Endothelial cell (in vitro differentiated cells): Measurements from ENCODE around the gene LYRM2. TPM values are rescaled to one million over a fixed set of nuclear protein-coding genes. Genes with fewer than 3 reads are reported as not detected.

ENCODE experiments used
- DNase-seq: peaks from one replicate; pipeline ENCODE4 v3.0.0; 2021; ENCODE audit warnings: low spot score
- H3K27ac Mint-ChIP-seq: one replicate; pipeline ENCODE4 v1.8.0; 2021; ENCODE audit warnings: mixed read lengths, inconsistent platforms; ENCODE audit not compliant: unreplicated experiment
- H3K27me3 Mint-ChIP-seq: one replicate; pipeline ENCODE4 v1.8.0; 2021; ENCODE audit warnings: mild to moderate bottlenecking, moderate library complexity, mixed read lengths, inconsistent platforms; ENCODE audit not compliant: unreplicated experiment
- H3K36me3 Mint-ChIP-seq: one replicate; pipeline ENCODE4 v1.8.0; 2021; ENCODE audit warnings: mild to moderate bottlenecking, low read depth, mixed read lengths, inconsistent platforms; ENCODE audit not compliant: unreplicated experiment
- H3K4me1 Mint-ChIP-seq: one replicate; pipeline ENCODE4 v1.8.0; 2021; ENCODE audit warnings: mild to moderate bottlenecking, mixed read lengths, inconsistent platforms; ENCODE audit not compliant: unreplicated experiment
- H3K4me3 Mint-ChIP-seq: one replicate; pipeline ENCODE4 v1.8.0; 2021; ENCODE audit warnings: mild to moderate bottlenecking, mixed read lengths, inconsistent platforms; ENCODE audit not compliant: unreplicated experiment
- H3K9me3 Mint-ChIP-seq: one replicate; pipeline ENCODE4 v1.8.0; 2021; ENCODE audit warnings: mixed read lengths, inconsistent platforms; ENCODE audit not compliant: unreplicated experiment
- total RNA-seq: library from RNA; stranded (reverse); fragmentation: NEBNext Ultra II Directional; extraction: Animal tissue kit (Norgen Biotek cat#: 25700); gene quantifications from one replicate; pipeline ENCODE4 v1.2.1, GENCODE V29; 2021; ENCODE audit not compliant: unreplicated experiment
- TF ChIP-seq, protein P1 (sequence below): fragments of 200-600 bp; sonication (generic); IDR thresholded peaks from one replicate; pipeline ENCODE4 v1.5.0; 2021; ENCODE audit warnings: antibody characterized with exemption; ENCODE audit not compliant: unreplicated experiment

The LYRM2 gene
- total RNA-seq, 1 donor from 2014 or later = 16.0 TPM

DNA sequence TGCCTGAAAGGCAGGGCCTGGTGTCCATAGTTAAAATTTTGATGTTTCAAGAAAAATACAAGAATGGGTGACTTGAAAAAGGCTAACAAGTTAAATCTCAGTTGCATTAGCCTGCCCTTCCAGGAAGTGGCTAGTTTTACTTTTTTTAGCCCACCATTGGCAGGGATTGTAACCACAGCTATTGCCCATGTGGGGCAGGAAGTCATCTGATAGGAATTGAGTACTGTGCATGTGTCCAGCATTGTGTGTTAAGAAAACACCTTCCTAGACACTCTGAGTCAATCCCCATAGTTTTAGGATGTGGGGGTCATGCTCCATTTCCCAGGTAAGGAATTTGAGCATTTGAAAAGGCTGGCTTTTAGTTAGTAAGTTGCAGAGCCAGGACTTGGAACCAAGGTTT is 26.9 kb downstream of the LYRM2 start:
- H3K27me3 Mint-ChIP-seq = peaks cover 3% of the 10 kb centered on the region
- TF ChIP-seq, protein P1, sequence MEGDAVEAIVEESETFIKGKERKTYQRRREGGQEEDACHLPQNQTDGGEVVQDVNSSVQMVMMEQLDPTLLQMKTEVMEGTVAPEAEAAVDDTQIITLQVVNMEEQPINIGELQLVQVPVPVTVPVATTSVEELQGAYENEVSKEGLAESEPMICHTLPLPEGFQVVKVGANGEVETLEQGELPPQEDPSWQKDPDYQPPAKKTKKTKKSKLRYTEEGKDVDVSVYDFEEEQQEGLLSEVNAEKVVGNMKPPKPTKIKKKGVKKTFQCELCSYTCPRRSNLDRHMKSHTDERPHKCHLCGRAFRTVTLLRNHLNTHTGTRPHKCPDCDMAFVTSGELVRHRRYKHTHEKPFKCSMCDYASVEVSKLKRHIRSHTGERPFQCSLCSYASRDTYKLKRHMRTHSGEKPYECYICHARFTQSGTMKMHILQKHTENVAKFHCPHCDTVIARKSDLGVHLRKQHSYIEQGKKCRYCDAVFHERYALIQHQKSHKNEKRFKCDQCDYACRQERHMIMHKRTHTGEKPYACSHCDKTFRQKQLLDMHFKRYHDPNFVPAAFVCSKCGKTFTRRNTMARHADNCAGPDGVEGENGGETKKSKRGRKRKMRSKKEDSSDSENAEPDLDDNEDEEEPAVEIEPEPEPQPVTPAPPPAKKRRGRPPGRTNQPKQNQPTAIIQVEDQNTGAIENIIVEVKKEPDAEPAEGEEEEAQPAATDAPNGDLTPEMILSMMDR = no peak
- DNase-seq = no peak
- H3K27ac Mint-ChIP-seq = no peak overlapping the region
- no peak overlapping the region for H3K4me3 Mint-ChIP-seq
- H3K36me3 Mint-ChIP-seq = peaks cover 13% of the 10 kb centered on the region
- peaks cover 2% of the 10 kb centered on the region for H3K4me1 Mint-ChIP-seq
- no peaks in the 10 kb centered on the region for H3K9me3 Mint-ChIP-seq

DNA sequence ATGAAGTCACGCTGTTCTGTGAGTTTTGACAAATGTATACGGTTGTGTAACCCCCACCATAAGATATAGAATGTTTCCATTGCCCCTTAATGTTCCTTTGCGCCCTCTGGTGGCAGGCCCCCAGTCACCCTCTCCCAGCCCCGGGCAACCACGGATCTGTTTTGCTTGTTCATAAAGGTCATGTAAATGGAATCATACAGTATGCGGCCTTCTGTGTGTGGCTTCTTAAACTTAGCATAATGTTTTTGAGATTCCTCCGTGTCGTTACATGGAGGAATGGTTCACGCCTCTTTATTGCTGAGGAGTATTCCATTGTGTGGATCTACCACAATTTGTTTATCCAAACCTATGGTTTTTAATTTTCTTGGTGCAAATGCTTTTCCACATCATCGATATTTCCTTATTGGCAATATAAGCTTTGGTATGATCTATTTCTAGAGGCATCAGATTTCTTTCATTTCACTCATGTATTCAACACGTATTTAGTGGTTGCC is 28.4 kb downstream of the LYRM2 start:
- no peak overlapping the region for H3K4me3 Mint-ChIP-seq
- H3K27ac Mint-ChIP-seq = no peak overlapping the region
- H3K36me3 Mint-ChIP-seq = peaks cover 16% of the 10 kb centered on the region
- H3K9me3 Mint-ChIP-seq = no peaks in the 10 kb centered on the region
- peak; percentile 78 for DNase-seq
- peaks cover 2% of the 10 kb centered on the region for H3K4me1 Mint-ChIP-seq
- TF ChIP-seq, protein P1 = peak; percentile 82
- H3K27me3 Mint-ChIP-seq = peaks cover 3% of the 10 kb centered on the region

DNA sequence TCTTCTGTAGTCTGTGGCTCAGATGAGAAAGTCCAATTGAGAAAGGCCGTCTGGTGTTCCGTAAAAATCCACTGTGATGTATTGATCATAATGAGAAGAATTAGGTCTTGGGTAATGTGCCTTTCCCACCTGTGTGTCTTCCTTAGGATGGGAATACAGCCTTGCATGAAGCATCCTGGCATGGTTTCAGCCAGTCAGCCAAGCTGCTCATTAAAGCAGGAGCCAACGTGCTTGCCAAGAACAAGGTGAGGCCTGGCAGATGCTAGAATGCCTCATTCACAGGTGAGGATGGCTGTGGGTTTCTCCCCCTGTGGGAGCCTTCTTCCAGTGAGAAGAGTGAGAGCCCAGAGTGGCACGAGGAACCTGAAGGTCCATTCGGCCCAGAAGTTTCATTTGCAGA is 32.7 kb downstream of the LYRM2 start:
- H3K4me3 Mint-ChIP-seq = no peak overlapping the region
- no peaks in the 10 kb centered on the region for H3K9me3 Mint-ChIP-seq
- peaks cover 2% of the 10 kb centered on the region for H3K27me3 Mint-ChIP-seq
- H3K36me3 Mint-ChIP-seq = peaks cover 12% of the 10 kb centered on the region
- H3K27ac Mint-ChIP-seq = no peak overlapping the region
- TF ChIP-seq, protein P1 = no peak
- no peak for DNase-seq
- no peaks in the 10 kb centered on the region for H3K4me1 Mint-ChIP-seq

DNA sequence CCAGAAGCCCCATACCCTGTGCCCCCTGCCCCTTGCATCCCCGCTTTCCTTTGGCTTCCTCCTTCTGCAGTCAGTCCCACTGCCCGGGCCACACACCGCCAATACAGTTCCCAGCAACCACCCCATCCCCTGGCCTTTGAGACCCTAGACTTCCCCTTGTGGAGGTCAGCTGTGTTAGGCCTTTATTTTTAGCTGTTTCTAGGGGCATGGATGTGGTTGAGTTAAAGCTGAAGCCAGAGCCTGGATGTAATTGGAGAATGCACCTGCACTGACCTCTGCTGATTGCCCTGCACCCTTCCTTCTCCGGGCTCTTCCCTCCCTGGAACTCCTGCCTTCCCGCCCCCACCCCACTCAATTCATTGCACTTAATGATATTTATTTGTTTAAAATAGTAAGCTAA is 33.9 kb downstream of the LYRM2 start:
- H3K4me3 Mint-ChIP-seq = no peak overlapping the region
- H3K27me3 Mint-ChIP-seq = no peaks in the 10 kb centered on the region
- TF ChIP-seq, protein P1 = no peak
- no peak for DNase-seq
- H3K4me1 Mint-ChIP-seq = no peaks in the 10 kb centered on the region
- peaks cover 12% of the 10 kb centered on the region for H3K36me3 Mint-ChIP-seq
- H3K27ac Mint-ChIP-seq = no peak overlapping the region
- no peaks in the 10 kb centered on the region for H3K9me3 Mint-ChIP-seq

DNA sequence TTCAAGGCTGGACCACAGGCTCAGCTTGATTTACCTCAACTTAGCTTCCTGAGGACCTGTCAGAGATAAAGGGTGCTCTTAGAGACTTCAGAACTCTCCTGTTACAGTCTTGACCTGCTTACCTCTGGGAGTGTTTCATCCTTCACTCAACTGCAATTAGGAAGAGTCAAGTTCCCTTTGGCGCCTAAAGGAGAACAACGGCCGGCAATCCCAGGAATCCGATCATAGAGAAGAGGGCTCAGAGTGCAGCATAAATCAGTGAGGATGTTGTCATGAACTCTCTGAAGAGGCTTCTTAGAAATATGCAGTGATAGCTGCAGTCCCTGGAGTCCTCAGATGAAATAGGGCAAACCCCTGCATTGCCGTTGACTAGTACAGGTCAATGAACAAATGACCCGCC is 36.4 kb downstream of the LYRM2 start:
- H3K4me3 Mint-ChIP-seq = no peak overlapping the region
- no peak for DNase-seq

More for the DNA sequence above, 36.4 kb downstream of the LYRM2 start:
- no peaks in the 10 kb centered on the region for H3K4me1 Mint-ChIP-seq
- H3K27me3 Mint-ChIP-seq = no peaks in the 10 kb centered on the region
- TF ChIP-seq, protein P1 = no peak
- no peak overlapping the region for H3K27ac Mint-ChIP-seq
- no peaks in the 10 kb centered on the region for H3K9me3 Mint-ChIP-seq
- peaks cover 18% of the 10 kb centered on the region for H3K36me3 Mint-ChIP-seq
